ENCODE data around the gene ANKRD31. TPM values are rescaled to one million over a fixed set of nuclear protein-coding genes. Genes with fewer than 3 reads are reported as not detected.
"Not testable (repeated sequence)": the region's sequence is repeated elsewhere in the genome, so short reads cannot be mapped to it uniquely, and the experiment has no call there.

The ANKRD31 gene
- total and polyA plus RNA-seq, 8 donors: 0.09 to 0.75 (median 0.45) TPM

GRCh38 chr5:75279321-75279720, 42.6 kb upstream of the ANKRD31 start:
- intact Hi-C loops (cut with DNase I): no loop called here
- H3K27ac ChIP-seq: no peak overlapping the region
- DNase-seq (no peak), ATAC-seq (no peak)
- H3K9me3 ChIP-seq: no peaks in the 10 kb centered on the region
- TF ChIP-seq CTCF (IDR thresholded peaks at IDR 0.05): no peak
- no peaks in the 10 kb centered on the region for H3K4me1 ChIP-seq
- H3K27me3 ChIP-seq: no peaks in the 10 kb centered on the region
- H3K4me3 ChIP-seq: no peak overlapping the region
- no peaks in the 10 kb centered on the region for H3K36me3 ChIP-seq

GRCh38 chr5:75277463-75277862, 40.8 kb upstream of the ANKRD31 start:
- H3K9me3 ChIP-seq: no peaks in the 10 kb centered on the region
- DNase-seq (peak in 1 of 4 donors; percentile 3), ATAC-seq (peak; percentile 75)
- no peaks in the 10 kb centered on the region for H3K4me1 ChIP-seq
- H3K27ac ChIP-seq: no peak overlapping the region
- no peaks in the 10 kb centered on the region for H3K36me3 ChIP-seq
- no peaks in the 10 kb centered on the region for H3K27me3 ChIP-seq
- intact Hi-C loops (cut with DNase I): no loop called here
- no peak overlapping the region for H3K4me3 ChIP-seq
- no peak for TF ChIP-seq CTCF (IDR thresholded peaks at IDR 0.05)

GRCh38 chr5:75275756-75276155, 39.1 kb upstream of the ANKRD31 start:
- ATAC-seq (no peak), DNase-seq (no peak)
- TF ChIP-seq CTCF (IDR thresholded peaks at IDR 0.05): no peak
- Histone ChIP-seq H3K36me3 (no peaks in the 10 kb centered on the region), H3K27ac (no peak overlapping the region), H3K4me1 (no peaks in the 10 kb centered on the region), H3K27me3 (no peaks in the 10 kb centered on the region), H3K9me3 (no peaks in the 10 kb centered on the region), H3K4me3 (no peak overlapping the region)
- intact Hi-C loops (cut with DNase I): no loop called here

- no peak for TF ChIP-seq CTCF (IDR thresholded peaks at IDR 0.05)
- Histone ChIP-seq H3K36me3 (no peaks in the 10 kb centered on the region), H3K27me3 (no peaks in the 10 kb centered on the region), H3K4me3 (no peak overlapping the region), H3K27ac (no peak overlapping the region), H3K4me1 (no peaks in the 10 kb centered on the region), H3K9me3 (no peaks in the 10 kb centered on the region)
- DNase-seq: no peak
- intact Hi-C loops (cut with DNase I): no loop called here
- no peak for ATAC-seq
Observed at GRCh38 chr5:75275147-75275546, 38.5 kb upstream of the ANKRD31 start.

GRCh38 chr5:75274486-75274885, 37.8 kb upstream of the ANKRD31 start:
- Histone ChIP-seq H3K27ac (no peak overlapping the region), H3K9me3 (peaks cover 0 to 2% of the 10 kb centered on the region in 2 donors), H3K4me3 (no peak overlapping the region), H3K4me1 (no peaks in the 10 kb centered on the region), H3K36me3 (no peaks in the 10 kb centered on the region), H3K27me3 (no peaks in the 10 kb centered on the region)
- DNase-seq (no peak), ATAC-seq (no peak)
- TF ChIP-seq CTCF (IDR thresholded peaks at IDR 0.05): no peak
- intact Hi-C loops (cut with DNase I): no loop called here

GRCh38 chr5:75270605-75271004, 33.9 kb upstream of the ANKRD31 start:
- H3K36me3 ChIP-seq; DNase-seq; H3K27me3 ChIP-seq; intact Hi-C loops (cut with DNase I); H3K9me3 ChIP-seq; ATAC-seq; H3K4me3 ChIP-seq; H3K27ac ChIP-seq; H3K4me1 ChIP-seq: not testable (repeated sequence)
